ENCODE data around the gene STARD13.

Gene STARD13

DNA sequence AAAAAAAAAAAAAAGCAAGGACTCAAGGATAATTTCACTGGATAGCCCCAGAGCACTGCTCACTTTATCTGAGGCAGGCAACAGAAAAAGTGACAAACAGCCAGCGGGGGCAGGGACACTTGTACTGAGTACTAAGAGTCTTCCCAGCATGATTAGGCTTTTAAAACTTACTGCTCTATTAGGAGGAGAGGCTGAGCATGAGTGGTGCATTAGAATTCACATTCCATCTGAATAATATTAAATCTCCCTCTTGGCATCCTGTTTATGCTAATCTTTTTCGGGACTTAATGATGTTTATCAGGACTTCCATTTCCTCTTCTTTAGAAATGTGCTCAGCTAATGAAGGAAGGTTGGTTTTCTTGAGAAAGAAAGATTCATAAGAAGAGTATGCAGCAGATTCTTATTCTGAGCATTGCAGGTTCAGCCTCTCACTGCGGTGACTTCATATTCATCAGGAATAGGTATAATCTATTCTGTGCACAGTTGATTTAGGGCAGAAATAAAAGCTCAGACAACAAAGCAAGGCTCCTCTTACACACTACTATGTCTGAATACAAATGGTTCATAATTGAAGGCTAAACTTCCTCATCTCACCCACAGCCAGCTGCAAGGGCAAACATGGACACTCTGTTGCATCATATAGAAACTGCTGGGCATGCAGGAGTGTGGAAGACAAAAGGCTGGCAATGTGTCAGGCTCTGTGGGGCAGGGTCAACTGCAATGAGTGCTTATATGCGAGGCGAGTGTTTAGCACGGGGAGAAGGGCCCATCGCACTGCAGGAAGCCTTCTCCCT lies 162.3 kb downstream of the STARD13 start:
- no peaks in the 10 kb centered on the region for H4K20me1 ChIP-seq (ENCODE audit: low read depth, low read length)
- no peak overlapping the region for H3K4me2 ChIP-seq (ENCODE audit: low read depth, low read length, poor library complexity, severe bottlenecking)
- no peaks in the 10 kb centered on the region for H3K9me2 ChIP-seq (replicated peaks; ENCODE audit: insufficient read depth, low read length)
- H3K27me3 ChIP-seq (ENCODE audit: low read length), result no peaks in the 10 kb centered on the region
- no peak overlapping the region for H3K4me3 ChIP-seq (ENCODE audit: insufficient read depth, low read length, poor library complexity, severe bottlenecking)
- H3K27ac ChIP-seq (ENCODE audit: low read depth, low read length), result no peak overlapping the region
- no peaks in the 10 kb centered on the region for H3F3A ChIP-seq (ENCODE audit: insufficient read depth)
- no peak overlapping the region for H2AFZ ChIP-seq (ENCODE audit: low read depth, low read length, severe bottlenecking)
- no peak overlapping the region for H3K9ac ChIP-seq (ENCODE audit: low read length)
- TF ChIP-seq EZH2phosphoT487 (conservative IDR thresholded peaks at IDR 0.05; ENCODE audit: low read length), result no peak
- TF ChIP-seq, protein P1, sequence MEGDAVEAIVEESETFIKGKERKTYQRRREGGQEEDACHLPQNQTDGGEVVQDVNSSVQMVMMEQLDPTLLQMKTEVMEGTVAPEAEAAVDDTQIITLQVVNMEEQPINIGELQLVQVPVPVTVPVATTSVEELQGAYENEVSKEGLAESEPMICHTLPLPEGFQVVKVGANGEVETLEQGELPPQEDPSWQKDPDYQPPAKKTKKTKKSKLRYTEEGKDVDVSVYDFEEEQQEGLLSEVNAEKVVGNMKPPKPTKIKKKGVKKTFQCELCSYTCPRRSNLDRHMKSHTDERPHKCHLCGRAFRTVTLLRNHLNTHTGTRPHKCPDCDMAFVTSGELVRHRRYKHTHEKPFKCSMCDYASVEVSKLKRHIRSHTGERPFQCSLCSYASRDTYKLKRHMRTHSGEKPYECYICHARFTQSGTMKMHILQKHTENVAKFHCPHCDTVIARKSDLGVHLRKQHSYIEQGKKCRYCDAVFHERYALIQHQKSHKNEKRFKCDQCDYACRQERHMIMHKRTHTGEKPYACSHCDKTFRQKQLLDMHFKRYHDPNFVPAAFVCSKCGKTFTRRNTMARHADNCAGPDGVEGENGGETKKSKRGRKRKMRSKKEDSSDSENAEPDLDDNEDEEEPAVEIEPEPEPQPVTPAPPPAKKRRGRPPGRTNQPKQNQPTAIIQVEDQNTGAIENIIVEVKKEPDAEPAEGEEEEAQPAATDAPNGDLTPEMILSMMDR (IDR thresholded peaks at IDR 0.05; ENCODE audit: insufficient read depth, low read length, poor library complexity, severe bottlenecking), result no peak
- no peaks in the 10 kb centered on the region for H3K9me3 ChIP-seq (ENCODE audit: insufficient read depth, low read length)
- H3K79me2 ChIP-seq (ENCODE audit: insufficient read depth, low read length), result no peaks in the 10 kb centered on the region
- H3K36me3 ChIP-seq (ENCODE audit: low read length), result no peaks in the 10 kb centered on the region

DNA sequence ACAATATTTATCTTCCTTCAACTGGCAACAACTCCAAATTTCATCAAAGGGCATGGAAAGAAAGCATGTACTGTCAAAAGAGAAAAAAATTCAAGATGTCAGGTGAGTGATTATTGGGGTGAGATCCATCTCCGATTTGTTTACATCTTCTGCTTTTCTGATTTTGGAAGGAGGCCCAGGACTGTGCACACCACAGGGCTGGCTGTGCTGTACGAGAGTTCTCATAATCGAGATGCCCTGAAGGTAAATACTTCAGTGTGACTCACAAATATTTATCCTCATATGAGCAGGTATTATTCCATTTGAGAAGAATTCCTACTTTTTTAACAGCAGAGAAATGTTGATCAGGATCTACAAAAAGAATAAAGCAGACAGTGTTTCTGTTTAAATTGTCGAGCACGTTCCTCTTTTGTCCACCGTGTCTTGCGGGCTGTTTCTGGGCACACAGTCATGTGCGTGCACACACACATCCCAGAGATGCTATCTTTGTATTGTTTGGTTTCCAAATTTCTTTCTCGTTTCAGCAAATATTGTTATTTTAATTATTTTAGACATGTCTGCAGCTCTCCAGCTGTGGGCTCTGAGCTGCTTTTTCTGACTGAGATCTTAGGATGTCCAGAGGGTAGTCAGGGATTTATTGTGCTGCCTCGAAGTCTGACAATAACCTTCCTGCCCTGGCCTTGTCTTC lies 165.6 kb downstream of the STARD13 start:
- Histone ChIP-seq H3K9me3 (ENCODE audit: insufficient read depth, low read length) (no peaks in the 10 kb centered on the region), H3K4me3 (ENCODE audit: insufficient read depth, low read length, poor library complexity, severe bottlenecking) (no peak overlapping the region), H3K27me3 (ENCODE audit: low read length) (no peaks in the 10 kb centered on the region), H3K27ac (ENCODE audit: low read depth, low read length) (no peak overlapping the region), H3K36me3 (ENCODE audit: low read length) (no peaks in the 10 kb centered on the region), H3K79me2 (ENCODE audit: insufficient read depth, low read length) (no peaks in the 10 kb centered on the region), H3K9me2 (replicated peaks; ENCODE audit: insufficient read depth, low read length) (no peaks in the 10 kb centered on the region), H2AFZ (ENCODE audit: low read depth, low read length, severe bottlenecking) (no peak overlapping the region), H3K4me2 (ENCODE audit: low read depth, low read length, poor library complexity, severe bottlenecking) (no peak overlapping the region), H4K20me1 (ENCODE audit: low read depth, low read length) (no peaks in the 10 kb centered on the region), H3K9ac (ENCODE audit: low read length) (no peak overlapping the region), H3F3A (ENCODE audit: insufficient read depth) (no peaks in the 10 kb centered on the region)
- no peak for TF ChIP-seq EZH2phosphoT487 (conservative IDR thresholded peaks at IDR 0.05; ENCODE audit: low read length)
- TF ChIP-seq, protein P1 (IDR thresholded peaks at IDR 0.05; ENCODE audit: insufficient read depth, low read length, poor library complexity, severe bottlenecking), result no peak

DNA sequence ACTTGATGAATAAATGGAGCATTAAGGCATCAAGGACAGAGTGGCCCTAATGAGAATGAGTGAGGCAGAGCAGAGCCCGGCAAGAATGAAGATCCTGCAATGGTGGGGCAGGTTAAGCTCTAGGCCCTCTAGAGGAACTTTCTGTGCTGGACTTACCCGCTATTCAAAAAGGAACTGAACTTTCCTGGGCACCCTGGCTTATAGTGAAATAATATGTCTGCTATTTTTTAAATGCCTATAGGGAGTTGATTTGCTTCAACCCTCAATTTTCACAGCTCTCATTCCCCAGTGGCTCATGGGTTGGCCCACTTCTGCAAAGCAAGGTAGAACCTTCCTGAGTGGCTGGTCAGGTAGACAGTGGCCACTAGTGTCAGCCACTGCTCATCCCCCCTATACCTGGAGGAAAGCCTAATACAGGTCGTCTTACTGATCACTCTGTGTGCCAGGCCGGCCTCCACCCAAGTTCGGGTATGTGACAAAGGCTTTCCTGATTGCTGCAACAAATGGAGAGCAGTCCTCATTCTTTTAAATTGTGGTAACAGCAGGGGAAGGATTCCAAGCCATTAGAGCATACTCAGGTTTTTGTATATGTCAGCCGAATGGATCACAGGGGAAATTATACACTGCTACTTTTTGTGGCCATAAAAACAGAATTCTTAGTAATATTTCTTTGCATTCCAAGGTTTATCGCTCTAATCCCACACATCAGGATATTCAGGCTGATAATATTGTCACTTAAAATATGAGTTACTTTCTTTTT lies 166.4 kb downstream of the STARD13 start:
- Histone ChIP-seq H3K9me3 (ENCODE audit: insufficient read depth, low read length) (no peaks in the 10 kb centered on the region), H3F3A (ENCODE audit: insufficient read depth) (no peaks in the 10 kb centered on the region), H3K79me2 (ENCODE audit: insufficient read depth, low read length) (no peaks in the 10 kb centered on the region), H4K20me1 (ENCODE audit: low read depth, low read length) (no peaks in the 10 kb centered on the region), H3K9ac (ENCODE audit: low read length) (no peak overlapping the region), H3K4me3 (ENCODE audit: insufficient read depth, low read length, poor library complexity, severe bottlenecking) (no peak overlapping the region), H2AFZ (ENCODE audit: low read depth, low read length, severe bottlenecking) (no peak overlapping the region), H3K4me2 (ENCODE audit: low read depth, low read length, poor library complexity, severe bottlenecking) (no peak overlapping the region), H3K27ac (ENCODE audit: low read depth, low read length) (no peak overlapping the region), H3K27me3 (ENCODE audit: low read length) (no peaks in the 10 kb centered on the region), H3K9me2 (replicated peaks; ENCODE audit: insufficient read depth, low read length) (no peaks in the 10 kb centered on the region), H3K36me3 (ENCODE audit: low read length) (no peaks in the 10 kb centered on the region)
- TF ChIP-seq, protein P1 (IDR thresholded peaks at IDR 0.05; ENCODE audit: insufficient read depth, low read length, poor library complexity, severe bottlenecking), result no peak
- no peak for TF ChIP-seq EZH2phosphoT487 (conservative IDR thresholded peaks at IDR 0.05; ENCODE audit: low read length)
